Activated gamma-delta T cell (primary cell): ENCODE measurements around the gene SLC6A3.

Experiments
- DNase-seq: peaks from one replicate; lab custom pipeline; 2025; lab: John Stamatoyannopoulos, UW

The SLC6A3 gene

GRCh38 chr5:1388383-1388967 lies 56.8 kb downstream of the SLC6A3 start:
- no peak for DNase-seq

- DNase-seq: no peak
Observed at GRCh38 chr5:1387876-1388275, 57.4 kb downstream of the SLC6A3 start.

- no peak for DNase-seq
Observed at GRCh38 chr5:1387059-1387755, 58.0 kb downstream of the SLC6A3 start.

GRCh38 chr5:1386274-1386717 lies 58.9 kb downstream of the SLC6A3 start:
- DNase-seq: peak; percentile 58

- peak; percentile 66 for DNase-seq
Observed at GRCh38 chr5:1385395-1386273, 59.6 kb downstream of the SLC6A3 start.

GRCh38 chr5:1384521-1384920 lies 60.7 kb downstream of the SLC6A3 start:
- no peak for DNase-seq

- DNase-seq: no peak
Observed at GRCh38 chr5:1383886-1384401, 61.3 kb downstream of the SLC6A3 start.

- no peak for DNase-seq
Observed at GRCh38 chr5:1383344-1383743, 61.9 kb downstream of the SLC6A3 start.

- DNase-seq: no peak
Observed at GRCh38 chr5:1382248-1382700, 63.0 kb downstream of the SLC6A3 start.

- DNase-seq: no peak
Observed at GRCh38 chr5:1381370-1382247, 63.6 kb downstream of the SLC6A3 start.

- no peak for DNase-seq
Observed at GRCh38 chr5:1380910-1381309, 64.3 kb downstream of the SLC6A3 start.

GRCh38 chr5:1380011-1380817 lies 65.0 kb downstream of the SLC6A3 start:
- peak; percentile 42 for DNase-seq

GRCh38 chr5:1378866-1379659 lies 66.2 kb downstream of the SLC6A3 start:
- no peak for DNase-seq

GRCh38 chr5:1378096-1378495 lies 67.1 kb downstream of the SLC6A3 start:
- no peak for DNase-seq

- no peak for DNase-seq
Observed at GRCh38 chr5:1376981-1377380, 68.3 kb downstream of the SLC6A3 start.

GRCh38 chr5:1375871-1376810 lies 69.1 kb downstream of the SLC6A3 start:
- DNase-seq: no peak

- DNase-seq: no peak
Observed at GRCh38 chr5:1374679-1375055, 70.6 kb downstream of the SLC6A3 start.

GRCh38 chr5:1374030-1374678 lies 71.1 kb downstream of the SLC6A3 start:
- DNase-seq: no peak
